Common myeloid progenitor, CD34-positive (primary cell): Measurements from ENCODE around the gene CCT6B.

Source experiments
- CTCF ChIA-PET: fragments of 350-600 bp; sonication (Branson Sonifier 250); formaldehyde crosslinking; loops from one replicate; lab custom pipeline; 2021; ENCODE audit warnings: antibody characterized with exemption; lab: Charles Lee
- POLR2A ChIA-PET: fragments of 350-600 bp; sonication (Branson Sonifier 250); formaldehyde crosslinking; loops from one replicate; lab custom pipeline; 2021; ENCODE audit warnings: antibody characterized with exemption; lab: Charles Lee
- DNase-seq, 3 donors: peaks; one replicate each; pipeline versions ENCODE4 v3.0.0 to v3.0.0-alpha.2; 2013
- H3K27ac ChIP-seq, 2 experiments: 1 replicate in 1 of 2; 2 replicates in 1 of 2; pipeline ENCODE4 v1.7.0; 2013; ENCODE audit warnings: inconsistent platforms in 2 of 2, low read length in 2 of 2, mild to moderate bottlenecking in 2 of 2, low read depth in 1 of 2, moderate library complexity in 1 of 2; ENCODE audit not compliant: severe bottlenecking in 2 of 2, insufficient read depth in 1 of 2, poor library complexity in 1 of 2
- H3K27me3 ChIP-seq, 5 experiments: replicated peaks in 2 of 5; 1 replicate in 3 of 5; 2 replicates in 2 of 5; pipeline versions ENCODE4 v1.6.1 to v1.7.0; 2013; ENCODE audit warnings: low read length in 4 of 5, mild to moderate bottlenecking in 2 of 5, moderate library complexity in 2 of 5, inconsistent platforms in 1 of 5; ENCODE audit not compliant: insufficient read depth in 5 of 5, control insufficient read depth in 4 of 5
- H3K36me3 ChIP-seq, 4 experiments: 1 replicate in 2 of 4; 2 replicates in 2 of 4; pipeline versions ENCODE4 v1.6.1 to v1.7.0; 2013; ENCODE audit warnings: low read length in 3 of 4, control low read depth in 1 of 4, mild to moderate bottlenecking in 1 of 4; ENCODE audit not compliant: control insufficient read depth in 4 of 4, insufficient read depth in 4 of 4
- H3K4me1 ChIP-seq, 4 experiments: 1 replicate in 3 of 4; 2 replicates in 1 of 4; pipeline versions ENCODE4 v1.6.1 to v1.7.1; 2013; ENCODE audit warnings: low read length in 3 of 4, mild to moderate bottlenecking in 3 of 4, control low read depth in 1 of 4, inconsistent platforms in 1 of 4, moderate library complexity in 1 of 4; ENCODE audit not compliant: control insufficient read depth in 4 of 4, insufficient read depth in 4 of 4; ENCODE audit errors: control extremely low read depth in 1 of 4
- H3K4me3 ChIP-seq, 7 experiments: 1 replicate in 4 of 7; 2 replicates in 3 of 7; pipeline versions ENCODE4 v1.5.1 to v1.7.0; 2013; ENCODE audit warnings: mild to moderate bottlenecking in 7 of 7, low read length in 6 of 7, moderate library complexity in 6 of 7, inconsistent platforms in 2 of 7, low read depth in 2 of 7, control low read depth in 1 of 7; ENCODE audit not compliant: insufficient read depth in 4 of 7, control insufficient read depth in 1 of 7; ENCODE audit errors: extremely low read depth in 1 of 7
- H3K9me3 ChIP-seq, 5 experiments: 1 replicate in 4 of 5; 2 replicates in 1 of 5; pipeline versions ENCODE4 v1.6.1 to v1.7.1; 2013; ENCODE audit warnings: low read length in 4 of 5, mild to moderate bottlenecking in 2 of 5, inconsistent platforms in 1 of 5, low read depth in 1 of 5, moderate library complexity in 1 of 5; ENCODE audit not compliant: control insufficient read depth in 4 of 5, insufficient read depth in 2 of 5; ENCODE audit errors: control extremely low read depth in 1 of 5
- WGBS: methylation state at CpG from one replicate; pipeline ENCODE4 v1.1.5; 2013; ENCODE audit not compliant: insufficient coverage; 5-methylcytosine and 5-hydroxymethylcytosine counted together

Gene CCT6B

DNA sequence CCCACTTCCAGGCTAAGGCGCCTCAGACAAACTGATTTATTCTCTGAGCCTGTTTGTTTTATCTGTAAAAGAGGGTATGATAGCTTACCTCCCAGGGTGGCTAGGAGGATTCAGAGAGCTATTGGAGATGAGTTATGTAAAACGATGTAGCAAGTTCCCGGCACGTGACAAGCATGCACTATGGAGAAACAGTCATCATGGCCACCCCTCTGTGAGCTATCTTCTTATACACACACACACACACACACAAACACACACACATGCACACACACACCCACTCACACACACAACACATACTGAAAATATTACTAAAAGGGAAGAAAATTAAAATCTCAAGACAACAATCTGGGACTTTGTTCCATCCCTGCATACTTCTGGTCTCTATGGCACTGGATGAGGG lies 66.3 kb downstream of the CCT6B start:
- no peak overlapping the region for H3K4me3 ChIP-seq
- ChIA-PET CTCF (interaction anchor here (0.6 to 1.5 kb wide), 3 partner anchors 134 to 353 kb away, joined by 3 to 5 read pairs (median 3); no protein-coding TSS in a partner anchor), POLR2A (no interaction called here)
- H3K27ac ChIP-seq, result no peak overlapping the region
- no peaks in the 10 kb centered on the region for H3K36me3 ChIP-seq
- H3K9me3 ChIP-seq, result no peaks in the 10 kb centered on the region
- no peak for DNase-seq
- no CpG with 5 or more reads among the region's 4 CpGs for WGBS
- peaks cover 0 to 44% (median 10%) of the 10 kb centered on the region in 5 experiments for H3K27me3 ChIP-seq
- no peaks in the 10 kb centered on the region for H3K4me1 ChIP-seq

DNA sequence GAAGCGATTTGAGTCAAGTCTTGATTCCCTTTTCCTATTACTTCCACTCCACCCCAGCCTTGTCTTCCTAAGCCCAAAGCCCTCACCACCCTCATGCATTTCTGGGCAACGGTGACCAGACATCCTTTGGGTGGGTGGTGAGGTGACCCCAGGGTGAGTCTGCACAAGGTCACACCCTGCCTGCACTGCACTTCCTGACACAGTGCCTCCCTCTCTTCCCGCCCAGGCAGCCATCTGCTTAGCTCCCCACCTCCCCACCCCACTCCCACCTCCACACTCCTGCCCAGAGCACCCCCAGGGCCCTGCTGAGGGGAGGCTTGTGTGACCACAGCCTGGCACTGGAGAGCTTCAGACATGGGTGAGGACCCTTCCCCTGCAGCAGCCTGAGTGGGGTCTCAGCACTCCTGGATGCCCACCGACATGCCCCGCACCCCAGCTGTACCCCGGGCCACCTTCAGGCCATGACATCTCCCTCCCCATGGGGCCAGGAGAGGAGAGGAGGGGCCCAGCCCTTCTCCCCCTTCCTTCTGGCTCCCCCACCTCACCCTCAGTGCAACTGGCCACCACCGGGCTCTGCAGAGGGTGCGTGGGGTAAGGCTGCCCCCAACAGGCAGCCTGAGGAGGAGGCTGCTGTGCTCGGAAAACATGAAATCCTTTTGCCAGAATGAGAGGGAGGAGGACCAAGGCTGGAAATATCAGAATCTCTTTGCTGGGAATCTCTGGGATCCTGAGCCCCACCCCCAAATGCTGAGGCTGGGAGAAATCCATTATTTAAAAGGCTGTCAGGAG lies 68.6 kb downstream of the CCT6B start:
- Histone ChIP-seq H3K9me3 (no peaks in the 10 kb centered on the region), H3K4me1 (peaks cover 0 to 7% (median 4%) of the 10 kb centered on the region in 4 experiments), H3K36me3 (no peaks in the 10 kb centered on the region), H3K4me3 (no peak overlapping the region), H3K27me3 (peaks cover 0 to 37% (median 10%) of the 10 kb centered on the region in 5 experiments), H3K27ac (no peak overlapping the region)
- CTCF ChIA-PET, result interaction anchor here (0.5 to 1.3 kb wide), 5 partner anchors 86 to 442 kb away, joined by 3 to 5 read pairs (median 3); no protein-coding TSS in a partner anchor
- WGBS, result 23% methylated on average over 6 of the region's 9 CpGs
- POLR2A ChIA-PET, result no interaction called here
- DNase-seq, result peak; percentile 31 to 64 (median 63)

DNA sequence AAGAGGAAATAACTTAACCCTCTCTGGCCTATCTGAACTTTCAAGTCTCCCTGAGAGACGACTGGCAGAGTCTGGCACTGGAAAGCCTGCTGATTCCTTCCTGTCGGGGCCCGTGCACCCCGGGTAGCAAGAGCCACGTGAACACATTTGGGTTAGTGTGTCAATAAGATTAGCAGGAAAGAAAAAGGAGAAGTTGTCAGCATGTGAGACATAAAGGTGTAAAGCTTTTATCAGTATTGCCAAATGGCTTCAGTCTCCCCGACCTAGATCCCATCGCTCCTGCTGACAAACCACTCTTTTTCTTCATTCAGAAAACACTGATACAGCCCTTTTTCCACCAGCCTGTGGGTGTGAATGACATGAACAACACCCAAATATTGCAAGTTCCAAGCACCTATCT lies 74.4 kb downstream of the CCT6B start:
- ChIA-PET CTCF (interaction anchor here (0.8 to 1.4 kb wide), 3 partner anchors 9 to 343 kb away, joined by 3 read pairs; no protein-coding TSS in a partner anchor), POLR2A (no interaction called here)

GRCh38 chr17:34885076-34885475 lies 76.2 kb downstream of the CCT6B start:
- ChIA-PET CTCF (interaction anchor here (1.7 kb wide), 1 partner anchor 9 kb away, joined by 4 read pairs; no protein-coding TSS in a partner anchor), POLR2A (interaction anchor here (0.6 kb wide), 1 partner anchor 14 kb away, joined by 3 read pairs; no protein-coding TSS in a partner anchor)
- peaks cover 0 to 6% (median 1%) of the 10 kb centered on the region in 5 experiments for H3K9me3 ChIP-seq
- no peaks in the 10 kb centered on the region for H3K27me3 ChIP-seq
- peak; percentile 68 to 88 (median 74) for DNase-seq
- no peak overlapping the region for H3K27ac ChIP-seq
- H3K4me1 ChIP-seq, result peaks cover 7 to 36% (median 24%) of the 10 kb centered on the region in 4 experiments
- H3K36me3 ChIP-seq, result no peaks in the 10 kb centered on the region
- no CpG with 5 or more reads among the region's 2 CpGs for WGBS
- no peak overlapping the region for H3K4me3 ChIP-seq

More for the DNA sequence above, 74.4 kb downstream of the CCT6B start:
- H3K4me1 ChIP-seq, result peaks cover 7 to 36% (median 24%) of the 10 kb centered on the region in 4 experiments
- no peaks in the 10 kb centered on the region for H3K9me3 ChIP-seq
- H3K4me3 ChIP-seq, result peak overlapping the region in 2 of 7 experiments; percentile 21 to 42
- WGBS, result 0% methylated on average over 4 of the region's 7 CpGs
- no peaks in the 10 kb centered on the region for H3K27me3 ChIP-seq
- H3K36me3 ChIP-seq, result no peaks in the 10 kb centered on the region
- peak overlapping the region in 1 of 2 experiments; percentile 18 for H3K27ac ChIP-seq
- peak; percentile 66 to 91 (median 76) for DNase-seq

GRCh38 chr17:34884597-34884996 lies 76.7 kb downstream of the CCT6B start:
- Histone ChIP-seq H3K9me3 (peaks cover 0 to 7% (median 4%) of the 10 kb centered on the region in 5 experiments), H3K36me3 (no peaks in the 10 kb centered on the region), H3K27me3 (no peaks in the 10 kb centered on the region), H3K4me1 (peaks cover 7 to 36% (median 24%) of the 10 kb centered on the region in 4 experiments), H3K4me3 (no peak overlapping the region), H3K27ac (no peak overlapping the region)
- CTCF ChIA-PET, result interaction anchor here (0.7 to 1.7 kb wide), 2 partner anchors 9 to 523 kb away, joined by 3 to 4 read pairs; no protein-coding TSS in a partner anchor
- 92% methylated on average over 6 of the region's 9 CpGs for WGBS
- POLR2A ChIA-PET, result no interaction called here
- DNase-seq, result no peak

GRCh38 chr17:34883106-34884000 lies 77.9 kb downstream of the CCT6B start:
- Histone ChIP-seq H3K27ac (no peak overlapping the region), H3K27me3 (peaks cover 0 to 4% (median 0%) of the 10 kb centered on the region in 5 experiments), H3K4me1 (peaks cover 7 to 36% (median 24%) of the 10 kb centered on the region in 4 experiments), H3K4me3 (no peak overlapping the region), H3K9me3 (peaks cover 0 to 7% (median 4%) of the 10 kb centered on the region in 5 experiments), H3K36me3 (no peaks in the 10 kb centered on the region)
- ChIA-PET POLR2A (no interaction called here), CTCF (no interaction called here)
- 79% methylated on average over 6 of the region's 12 CpGs for WGBS
- DNase-seq, result no peak
